H9 (cell line): ENCODE data around the gene CEP128. TPM values are rescaled to one million over a fixed set of nuclear protein-coding genes. Genes with fewer than 3 reads are reported as not detected.

Experiments used
- DNase-seq: peaks from one replicate; pipeline ENCODE4 v3.0.0-alpha.2; 2017
- H2AFZ ChIP-seq: one replicate; pipeline ENCODE4 v1.6.1; 2013; ENCODE audit warnings: mild to moderate bottlenecking, low read length, control low read depth, moderate library complexity
- H2AK5ac ChIP-seq: 2 replicates; pipeline ENCODE4 v1.6.1; 2013; ENCODE audit warnings: low read length, control low read depth, mixed read lengths; ENCODE audit not compliant: insufficient read length
- H2BK120ac ChIP-seq: one replicate; pipeline ENCODE4 v1.6.1; 2013; ENCODE audit warnings: low read depth, mild to moderate bottlenecking, low read length, control low read depth, inconsistent platforms; ENCODE audit not compliant: poor library complexity, severe bottlenecking
- H2BK12ac ChIP-seq: 2 replicates; pipeline ENCODE4 v1.6.1; 2013; ENCODE audit warnings: low read length, control low read depth, mixed read lengths, low read depth; ENCODE audit not compliant: insufficient read length
- H2BK15ac ChIP-seq: 2 replicates; pipeline ENCODE4 v1.6.1; 2013; ENCODE audit warnings: low read depth, low read length, control low read depth
- H2BK20ac ChIP-seq: one replicate; pipeline ENCODE4 v1.6.1; 2013; ENCODE audit warnings: low read depth, mild to moderate bottlenecking, low read length, control low read depth, inconsistent platforms; ENCODE audit not compliant: poor library complexity, severe bottlenecking
- H2BK5ac ChIP-seq: 2 replicates; pipeline ENCODE4 v1.6.1; 2013; ENCODE audit warnings: low read length, control low read depth, mixed read lengths; ENCODE audit not compliant: insufficient read length
- H3K14ac ChIP-seq: 2 replicates; pipeline ENCODE4 v1.6.1; 2013; ENCODE audit warnings: low read length, control low read depth; ENCODE audit not compliant: insufficient read depth
- H3K18ac ChIP-seq: 2 replicates; pipeline ENCODE4 v1.6.1; 2013; ENCODE audit warnings: low read depth, mild to moderate bottlenecking, mixed read lengths, low read length, control low read depth; ENCODE audit not compliant: insufficient read length
- H3K23ac ChIP-seq: 2 replicates; pipeline ENCODE4 v1.6.1; 2013; ENCODE audit warnings: low read length, control low read depth, mixed read lengths, low read depth; ENCODE audit not compliant: insufficient read length
- H3K23me2 ChIP-seq: 2 replicates; pipeline ENCODE4 v1.6.1; 2013; ENCODE audit warnings: low read depth, mild to moderate bottlenecking, mixed read lengths, low read length, control low read depth; ENCODE audit not compliant: insufficient read length, poor library complexity, severe bottlenecking
- H3K27ac ChIP-seq: 2 replicates; pipeline ENCODE4 v1.5.1; 2013; ENCODE audit warnings: low read length, control low read depth, mixed read lengths, low read depth; ENCODE audit not compliant: insufficient read length
- H3K27me3 ChIP-seq: 2 replicates; pipeline ENCODE4 v1.6.1; 2013; ENCODE audit warnings: low read length, control low read depth, inconsistent platforms; ENCODE audit not compliant: insufficient read depth
- H3K4ac ChIP-seq: 2 replicates; pipeline ENCODE4 v1.6.1; 2013; ENCODE audit warnings: low read depth, mild to moderate bottlenecking, control low read depth, inconsistent platforms, low read length, moderate library complexity
- H3K4me1 ChIP-seq: 2 replicates; pipeline ENCODE4 v1.6.1; 2013; ENCODE audit warnings: low read length, control low read depth, inconsistent platforms; ENCODE audit not compliant: insufficient read depth
- H3K4me2 ChIP-seq: 2 replicates; pipeline ENCODE4 v1.6.1; 2013; ENCODE audit warnings: low read length, control low read depth, mixed read lengths; ENCODE audit not compliant: insufficient read length, insufficient read depth
- H3K56ac ChIP-seq: 2 replicates; pipeline ENCODE4 v1.6.1; 2013; ENCODE audit warnings: low read depth, mild to moderate bottlenecking, mixed read lengths, low read length, control low read depth; ENCODE audit not compliant: insufficient read length
- H3K79me1 ChIP-seq: 2 replicates; pipeline ENCODE4 v1.6.1; 2013; ENCODE audit warnings: low read depth, mild to moderate bottlenecking, moderate library complexity, low read length, control low read depth, inconsistent platforms; ENCODE audit not compliant: insufficient read depth, poor library complexity, severe bottlenecking
- H3K79me2 ChIP-seq: 2 replicates; pipeline ENCODE4 v1.6.1; 2013; ENCODE audit warnings: low read length, control low read depth, inconsistent platforms; ENCODE audit not compliant: insufficient read depth
- H3K9ac ChIP-seq: 2 replicates; pipeline ENCODE4 v1.6.1; 2013; ENCODE audit warnings: low read length, control low read depth, mixed read lengths; ENCODE audit not compliant: insufficient read length; ENCODE audit errors: extremely low read depth
- H3K9me3 ChIP-seq: one replicate; pipeline ENCODE4 v1.6.1; 2013; ENCODE audit warnings: low read depth, low read length, inconsistent platforms; ENCODE audit not compliant: control insufficient read depth
- H3T11ph ChIP-seq: one replicate; pipeline ENCODE4 v1.6.1; 2013; ENCODE audit warnings: mild to moderate bottlenecking, low read length, control low read depth, inconsistent platforms
- H4K20me1 ChIP-seq: one replicate; pipeline ENCODE4 v1.6.1; 2013; ENCODE audit not compliant: control insufficient read depth, insufficient read length, insufficient read depth
- H4K5ac ChIP-seq: 2 replicates; pipeline ENCODE4 v1.6.1; 2013; ENCODE audit warnings: low read depth, mild to moderate bottlenecking, mixed read lengths, low read length, control low read depth; ENCODE audit not compliant: insufficient read length
- H4K8ac ChIP-seq: replicated peaks from 2 replicates; pipeline ENCODE4 v1.6.1; 2013; ENCODE audit warnings: low read length, control low read depth, mixed read lengths, low read depth; ENCODE audit not compliant: insufficient read length
- H4K91ac ChIP-seq: 2 replicates; pipeline ENCODE4 v1.6.1; 2013; ENCODE audit warnings: low read depth, mild to moderate bottlenecking, moderate library complexity, mixed read lengths, low read length, control low read depth; ENCODE audit not compliant: insufficient read length
- H3K27ac Mint-ChIP-seq, 3 experiments: 2 replicates in 2 of 3; 3 replicates in 1 of 3; pipeline ENCODE4 v1.8.0; 2020 to 2021; ENCODE audit warnings: mixed read lengths in 3 of 3, mild to moderate bottlenecking in 1 of 3, moderate library complexity in 1 of 3
- H3K27me3 Mint-ChIP-seq: 2 replicates; pipeline ENCODE4 v1.8.0; 2021; ENCODE audit warnings: low read depth, mild to moderate bottlenecking, moderate library complexity, mixed read lengths
- H3K36me3 Mint-ChIP-seq, 3 experiments: 2 replicates in 2 of 3; 3 replicates in 1 of 3; pipeline ENCODE4 v1.8.0; 2020 to 2021; ENCODE audit warnings: low read depth in 3 of 3, mixed read lengths in 3 of 3; ENCODE audit not compliant: insufficient read depth in 1 of 3
- H3K4me1 Mint-ChIP-seq, 2 experiments: 2 replicates each; pipeline ENCODE4 v1.8.0; 2020; ENCODE audit warnings: mixed read lengths in 2 of 2
- H3K4me3 Mint-ChIP-seq, 2 experiments: 2 replicates in 1 of 2; 3 replicates in 1 of 2; pipeline ENCODE4 v1.8.0; 2020 to 2021; ENCODE audit warnings: mild to moderate bottlenecking in 2 of 2, mixed read lengths in 2 of 2, moderate library complexity in 1 of 2
- H3K9me3 Mint-ChIP-seq, 2 experiments: 2 replicates in 1 of 2; 3 replicates in 1 of 2; pipeline ENCODE4 v1.8.0; 2020; ENCODE audit warnings: mild to moderate bottlenecking in 2 of 2, mixed read lengths in 2 of 2, moderate library complexity in 1 of 2
- WGBS: extraction: QIAGEN DNeasy Blood & Tissue Kit; methylation state at CpG from one replicate; pipeline ENCODE4 v1.1.7; 2013; ENCODE audit warnings: missing lambda C conversion rate, low lambda C conversion rate, mixed read lengths; ENCODE audit not compliant: insufficient read length; ENCODE audit errors: extremely low coverage; 5-methylcytosine and 5-hydroxymethylcytosine counted together
- total RNA-seq: library from RNA; stranded (reverse); gene quantifications from 2 replicates; pipeline ENCODE4 v1.2.1, GENCODE V29; 2021
- TF ChIP-seq, protein P1 (sequence below): fragments of 200-600 bp; sonication (generic); conservative IDR thresholded peaks from 3 replicates; pipeline ENCODE4 v1.8.0; 2021; ENCODE audit warnings: antibody characterized with exemption, mild to moderate bottlenecking

The CEP128 gene
- total RNA-seq, 1 experiment from 2014 or later, result 16.3 TPM

DNA sequence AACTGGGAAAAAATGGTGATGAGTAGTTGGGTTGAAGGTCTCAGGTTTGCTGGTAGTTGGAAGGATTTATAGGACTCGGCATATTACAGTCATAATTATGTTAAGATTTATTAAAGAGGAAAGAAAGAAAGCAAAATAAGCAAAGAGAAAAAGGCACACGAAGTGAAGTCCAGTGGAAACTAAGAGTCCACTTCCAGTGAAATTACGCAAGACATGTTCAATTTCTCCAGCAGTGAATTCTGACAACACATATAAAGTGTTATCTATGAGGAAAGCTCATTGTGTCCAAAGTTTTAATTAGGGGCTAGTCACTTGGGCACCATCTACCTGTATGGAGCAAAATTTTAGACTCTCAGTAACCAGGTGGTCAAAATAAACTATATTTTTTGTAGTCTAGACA is 143.3 kb downstream of the CEP128 start:
- H2BK120ac ChIP-seq, result no peak overlapping the region
- Mint-ChIP-seq H3K9me3 (peaks cover 15 to 18% of the 10 kb centered on the region in 2 experiments; a peak in 4 of 5 replicates), H3K4me1 (peaks cover 12 to 15% of the 10 kb centered on the region in 2 experiments), H3K36me3 (peaks cover 12 to 26% (median 15%) of the 10 kb centered on the region in 3 experiments), H3K27ac (no peak overlapping the region), H3K4me3 (no peak overlapping the region), H3K27me3 (no peaks in the 10 kb centered on the region)
- WGBS, result no CpG with 5 or more reads among the region's 3 CpGs
- no peak overlapping the region for H4K8ac ChIP-seq
- H3K79me1 ChIP-seq, result no peaks in the 10 kb centered on the region
- H3K23me2 ChIP-seq, result no peaks in the 10 kb centered on the region
- H3K4me1 ChIP-seq, result no peaks in the 10 kb centered on the region
- no peaks in the 10 kb centered on the region for H3K9me3 ChIP-seq
- H2BK15ac ChIP-seq, result no peak overlapping the region
- no peak overlapping the region for H3K18ac ChIP-seq
- H4K20me1 ChIP-seq, result no peaks in the 10 kb centered on the region
- H3T11ph ChIP-seq, result no peak overlapping the region
- no peak overlapping the region for H2BK20ac ChIP-seq
- H2BK5ac ChIP-seq, result no peak overlapping the region
- no peaks in the 10 kb centered on the region for H3K27me3 ChIP-seq
- no peak overlapping the region for H2BK12ac ChIP-seq
- H3K4ac ChIP-seq, result no peak overlapping the region
- H3K14ac ChIP-seq, result no peak overlapping the region
- H4K91ac ChIP-seq, result no peak overlapping the region
- no peak overlapping the region for H3K4me2 ChIP-seq
- TF ChIP-seq, protein P1, sequence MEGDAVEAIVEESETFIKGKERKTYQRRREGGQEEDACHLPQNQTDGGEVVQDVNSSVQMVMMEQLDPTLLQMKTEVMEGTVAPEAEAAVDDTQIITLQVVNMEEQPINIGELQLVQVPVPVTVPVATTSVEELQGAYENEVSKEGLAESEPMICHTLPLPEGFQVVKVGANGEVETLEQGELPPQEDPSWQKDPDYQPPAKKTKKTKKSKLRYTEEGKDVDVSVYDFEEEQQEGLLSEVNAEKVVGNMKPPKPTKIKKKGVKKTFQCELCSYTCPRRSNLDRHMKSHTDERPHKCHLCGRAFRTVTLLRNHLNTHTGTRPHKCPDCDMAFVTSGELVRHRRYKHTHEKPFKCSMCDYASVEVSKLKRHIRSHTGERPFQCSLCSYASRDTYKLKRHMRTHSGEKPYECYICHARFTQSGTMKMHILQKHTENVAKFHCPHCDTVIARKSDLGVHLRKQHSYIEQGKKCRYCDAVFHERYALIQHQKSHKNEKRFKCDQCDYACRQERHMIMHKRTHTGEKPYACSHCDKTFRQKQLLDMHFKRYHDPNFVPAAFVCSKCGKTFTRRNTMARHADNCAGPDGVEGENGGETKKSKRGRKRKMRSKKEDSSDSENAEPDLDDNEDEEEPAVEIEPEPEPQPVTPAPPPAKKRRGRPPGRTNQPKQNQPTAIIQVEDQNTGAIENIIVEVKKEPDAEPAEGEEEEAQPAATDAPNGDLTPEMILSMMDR, result no peak
- H2AFZ ChIP-seq, result no peak overlapping the region
- no peaks in the 10 kb centered on the region for H3K79me2 ChIP-seq
- H2AK5ac ChIP-seq, result no peak overlapping the region
- no peak overlapping the region for H3K56ac ChIP-seq
- DNase-seq, result no peak
- H4K5ac ChIP-seq, result no peak overlapping the region
- H3K27ac ChIP-seq, result no peak overlapping the region
- no peak overlapping the region for H3K9ac ChIP-seq
- no peak overlapping the region for H3K23ac ChIP-seq
